OCI-LY3 (cell line): ENCODE data around the gene MRTFA.
"Not testable (repeated sequence)": the region's sequence is repeated elsewhere in the genome, so short reads cannot be mapped to it uniquely, and the experiment has no call there.

Source experiments
- H2AFZ ChIP-seq: fragments of 200-600, 300-600 bp; shearing (Covaris generic); 2 replicates; pipeline ENCODE4 v1.6.0; 2014; ENCODE audit warnings: antibody characterized with exemption, low read depth, low read length
- H3K27ac ChIP-seq: fragments of 200-600, 300-600 bp; sonication (generic); 2 replicates; pipeline ENCODE4 v1.5.1; 2014; ENCODE audit warnings: mild to moderate bottlenecking, low read length, moderate library complexity, mixed read lengths
- H3K27me3 ChIP-seq: fragments of 200-600, 300-600 bp; sonication (generic); 2 replicates; pipeline ENCODE4 v1.6.1; 2014; ENCODE audit warnings: low read depth, low read length, mixed read lengths
- H3K36me3 ChIP-seq: fragments of 200-600, 300-600 bp; sonication (generic); replicated peaks from 2 replicates; pipeline ENCODE3; 2014; ENCODE audit warnings: low read depth, low read length, mixed read lengths
- H3K4me1 ChIP-seq: fragments of 300-600, 200-600 bp; sonication (generic); 2 replicates; pipeline ENCODE4 v1.6.1; 2014; ENCODE audit warnings: low read length, mixed read lengths
- H3K4me2 ChIP-seq: fragments of 200-600, 300-600 bp; sonication (generic); 2 replicates; pipeline ENCODE4 v1.6.1; 2014; ENCODE audit warnings: low read length, mixed read lengths
- H3K4me3 ChIP-seq: fragments of 300-600, 200-600 bp; sonication (generic); 2 replicates; pipeline ENCODE4 v1.5.1; 2014; ENCODE audit warnings: antibody characterized with exemption, mild to moderate bottlenecking, low read length, moderate library complexity
- H3K79me2 ChIP-seq: fragments of 300-600, 200-600 bp; shearing (Covaris generic); 2 replicates; pipeline ENCODE4 v1.6.1; 2014; ENCODE audit warnings: mild to moderate bottlenecking, low read length, mixed read lengths
- H3K9ac ChIP-seq: fragments of 300-600, 200-600 bp; shearing (Covaris generic); 2 replicates; pipeline ENCODE4 v1.6.0; 2014; ENCODE audit warnings: mild to moderate bottlenecking, low read length, moderate library complexity
- H3K9me3 ChIP-seq: fragments of 200-600, 300-600 bp; shearing (Covaris generic); 2 replicates; pipeline ENCODE4 v1.6.1; 2014; ENCODE audit warnings: low read length, mixed read lengths; ENCODE audit not compliant: insufficient read depth
- H4K20me1 ChIP-seq: fragments of 200-600, 300-600 bp; sonication (generic); 2 replicates; pipeline ENCODE4 v1.6.1; 2016; ENCODE audit warnings: low read length, mixed read lengths; ENCODE audit not compliant: insufficient read depth
- EZH2phosphoT487 ChIP-seq: fragments of 200-600 bp; shearing (Covaris generic); IDR thresholded peaks from 2 replicates; pipeline ENCODE4 v1.6.1; 2018; ENCODE audit warnings: antibody characterized with exemption, mixed run types, low read depth
- TF ChIP-seq, protein P1 (sequence below): fragments of 200-600, 300-600 bp; sonication (generic); IDR thresholded peaks from 2 replicates; pipeline ENCODE4 v1.5.1; 2014; ENCODE audit warnings: antibody characterized with exemption, low read length, low read depth

MRTFA gene

DNA sequence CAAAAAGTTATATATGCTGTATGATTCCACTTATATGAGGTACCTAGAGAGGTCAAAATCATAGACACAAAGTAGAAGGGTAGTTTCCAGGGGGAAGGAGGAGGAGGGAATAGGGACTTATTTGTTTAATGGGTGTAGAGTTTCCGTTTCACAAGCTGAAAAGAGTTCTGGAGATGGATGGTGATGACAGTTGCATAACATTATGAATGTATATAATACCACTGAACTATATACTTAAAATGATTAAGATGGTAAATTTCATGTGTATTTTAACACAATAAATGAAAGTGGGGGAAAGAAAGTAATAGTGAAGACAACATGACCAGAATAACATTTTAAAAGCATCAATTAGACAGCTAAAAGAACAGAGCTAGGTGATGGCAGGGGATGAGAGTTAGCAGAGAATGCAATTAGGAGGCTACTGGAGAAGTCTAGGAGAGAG, 51.2 kb downstream of the MRTFA start:
- Histone ChIP-seq H3K36me3 (peaks cover 27% of the 10 kb centered on the region), H3K4me1 (peaks cover 31% of the 10 kb centered on the region), H3K79me2 (peaks cover 51% of the 10 kb centered on the region)

DNA sequence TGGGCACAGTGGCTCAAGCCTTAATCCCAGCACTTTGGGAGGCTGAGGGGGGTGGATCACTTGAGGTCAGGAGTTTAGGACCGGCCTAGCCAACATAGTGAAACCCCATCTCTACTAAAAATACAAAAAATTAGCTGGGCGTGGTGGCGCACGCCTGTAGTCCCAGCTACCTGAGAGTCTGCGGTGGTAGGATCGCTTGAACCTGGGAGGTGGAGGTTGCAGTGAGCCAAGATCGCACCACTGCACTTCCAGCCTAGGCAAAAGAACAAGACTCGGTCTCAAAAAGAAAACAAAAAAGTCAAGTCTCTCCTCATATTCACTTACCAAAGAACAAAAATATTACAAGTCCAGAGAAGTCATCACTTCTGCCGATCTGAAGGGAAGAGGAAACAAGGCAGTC, 51.8 kb downstream of the MRTFA start:
- H3K27ac ChIP-seq, H3K4me3 ChIP-seq, H2AFZ ChIP-seq, H4K20me1 ChIP-seq, H3K27me3 ChIP-seq, H3K9ac ChIP-seq, H3K9me3 ChIP-seq: not testable (repeated sequence)
- peaks cover 50% of the 10 kb centered on the region for H3K79me2 ChIP-seq
- H3K36me3 ChIP-seq = peaks cover 24% of the 10 kb centered on the region
- peaks cover 36% of the 10 kb centered on the region for H3K4me1 ChIP-seq
- H3K4me2 ChIP-seq = peak overlapping the region; percentile 14

More for the DNA sequence above, 51.2 kb downstream of the MRTFA start:
- no peak overlapping the region for H2AFZ ChIP-seq
- peaks cover 7% of the 10 kb centered on the region for H3K9me3 ChIP-seq
- no peaks in the 10 kb centered on the region for H3K27me3 ChIP-seq
- H3K4me2 ChIP-seq = peak overlapping the region; percentile 14
- H4K20me1 ChIP-seq = no peaks in the 10 kb centered on the region
- no peak overlapping the region for H3K4me3 ChIP-seq
- H3K27ac ChIP-seq = peak overlapping the region; percentile 16; the same call in 1 of the 2 replicates
- H3K9ac ChIP-seq = no peak overlapping the region
- no peak for TF ChIP-seq EZH2phosphoT487
- TF ChIP-seq, protein P1, sequence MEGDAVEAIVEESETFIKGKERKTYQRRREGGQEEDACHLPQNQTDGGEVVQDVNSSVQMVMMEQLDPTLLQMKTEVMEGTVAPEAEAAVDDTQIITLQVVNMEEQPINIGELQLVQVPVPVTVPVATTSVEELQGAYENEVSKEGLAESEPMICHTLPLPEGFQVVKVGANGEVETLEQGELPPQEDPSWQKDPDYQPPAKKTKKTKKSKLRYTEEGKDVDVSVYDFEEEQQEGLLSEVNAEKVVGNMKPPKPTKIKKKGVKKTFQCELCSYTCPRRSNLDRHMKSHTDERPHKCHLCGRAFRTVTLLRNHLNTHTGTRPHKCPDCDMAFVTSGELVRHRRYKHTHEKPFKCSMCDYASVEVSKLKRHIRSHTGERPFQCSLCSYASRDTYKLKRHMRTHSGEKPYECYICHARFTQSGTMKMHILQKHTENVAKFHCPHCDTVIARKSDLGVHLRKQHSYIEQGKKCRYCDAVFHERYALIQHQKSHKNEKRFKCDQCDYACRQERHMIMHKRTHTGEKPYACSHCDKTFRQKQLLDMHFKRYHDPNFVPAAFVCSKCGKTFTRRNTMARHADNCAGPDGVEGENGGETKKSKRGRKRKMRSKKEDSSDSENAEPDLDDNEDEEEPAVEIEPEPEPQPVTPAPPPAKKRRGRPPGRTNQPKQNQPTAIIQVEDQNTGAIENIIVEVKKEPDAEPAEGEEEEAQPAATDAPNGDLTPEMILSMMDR = no peak

DNA sequence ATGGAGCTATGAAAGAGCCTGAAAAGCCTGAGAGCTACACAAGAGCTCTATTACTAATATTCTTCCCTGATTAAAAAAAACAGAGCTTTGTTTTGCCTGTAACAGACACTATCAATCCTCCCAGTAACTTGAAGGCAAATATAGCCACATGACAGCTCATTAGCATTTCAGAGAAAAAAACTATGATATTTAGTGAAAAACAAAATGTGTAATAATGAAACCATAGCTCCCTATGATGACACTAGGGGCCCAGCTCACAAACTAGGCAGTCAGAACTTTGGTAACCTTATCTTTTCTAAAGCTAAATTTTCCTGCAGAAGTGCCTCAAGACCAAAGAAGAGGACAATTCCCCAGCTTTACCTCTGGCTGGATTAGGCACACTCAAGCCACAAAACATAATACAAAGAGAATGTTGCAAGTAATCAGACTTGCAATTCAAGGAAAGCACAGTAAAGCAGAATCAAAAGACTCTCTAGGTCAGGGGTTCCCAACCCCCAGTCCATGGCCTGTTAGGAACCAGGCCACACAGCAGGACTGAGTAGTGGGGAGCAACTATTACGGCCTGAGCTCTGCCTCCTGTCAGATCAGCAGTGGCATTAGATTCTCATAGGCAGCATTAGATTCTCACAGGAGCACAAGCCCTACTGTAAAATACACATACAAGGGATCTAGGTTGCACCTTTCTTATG, 53.3 kb downstream of the MRTFA start:
- H3K27me3 ChIP-seq = no peaks in the 10 kb centered on the region
- H3K4me1 ChIP-seq = peaks cover 39% of the 10 kb centered on the region
- TF ChIP-seq, protein P1 = no peak
- no peak for TF ChIP-seq EZH2phosphoT487
- 0 out of 2 replicates have a peak overlapping the region, but pooled peaks have one; percentile 7 for H3K9ac ChIP-seq
- H3K79me2 ChIP-seq = peaks cover 47% of the 10 kb centered on the region
- H3K9me3 ChIP-seq = peaks cover 7% of the 10 kb centered on the region
- peak overlapping the region; percentile 60 for H3K4me2 ChIP-seq
- H2AFZ ChIP-seq = no peak overlapping the region
- no peaks in the 10 kb centered on the region for H4K20me1 ChIP-seq
- H3K4me3 ChIP-seq = peak overlapping the region; percentile 11; the same call in 1 of the 2 replicates
- peak overlapping the region; percentile 69 for H3K27ac ChIP-seq
- peaks cover 21% of the 10 kb centered on the region for H3K36me3 ChIP-seq

DNA sequence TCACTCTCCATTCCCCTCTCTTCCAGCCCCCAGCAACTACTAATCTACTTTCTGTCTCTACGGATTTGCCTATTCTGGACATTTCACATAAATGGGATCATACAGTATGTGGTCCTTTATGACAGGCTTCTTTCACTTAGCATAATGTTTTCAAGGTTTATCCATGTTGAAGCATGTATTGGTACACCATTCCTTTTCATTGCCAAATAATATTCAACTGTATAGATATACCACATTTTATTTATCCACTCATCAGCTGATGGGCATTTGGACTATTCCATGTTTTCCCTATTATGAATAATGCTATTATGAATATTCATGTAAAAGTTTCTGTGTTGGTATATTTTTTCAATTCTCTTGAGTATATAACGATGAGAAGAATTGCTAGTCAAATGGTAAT, 54.5 kb downstream of the MRTFA start:
- Histone ChIP-seq H3K4me2 (no peak overlapping the region), H3K79me2 (peaks cover 45% of the 10 kb centered on the region), H3K27me3 (no peaks in the 10 kb centered on the region), H3K36me3 (peaks cover 21% of the 10 kb centered on the region), H3K9me3 (peaks cover 7% of the 10 kb centered on the region), H3K4me1 (peaks cover 39% of the 10 kb centered on the region), H3K9ac (no peak overlapping the region), H3K4me3 (no peak overlapping the region), H2AFZ (no peak overlapping the region), H4K20me1 (no peaks in the 10 kb centered on the region), H3K27ac (no peak overlapping the region; the same call in 1 of the 2 replicates)
- TF ChIP-seq EZH2phosphoT487 = no peak
- TF ChIP-seq, protein P1 = no peak
